HG02970 (cell line): ENCODE results near the gene NOPCHAP1.
"Not testable (repeated sequence)": the region's sequence is repeated elsewhere in the genome, so short reads cannot be mapped to it uniquely, and the experiment has no call there.

ENCODE experiments used
- ATAC-seq: cut with Tn5 transposase; IDR thresholded peaks from one replicate; pipeline ENCODE4 v1.9.1; 2021; ENCODE audit warnings: mild to moderate bottlenecking, moderate library complexity, moderate number of reproducible peaks; ENCODE audit not compliant: unreplicated experiment, low FRiP score

NOPCHAP1 gene, protein sequence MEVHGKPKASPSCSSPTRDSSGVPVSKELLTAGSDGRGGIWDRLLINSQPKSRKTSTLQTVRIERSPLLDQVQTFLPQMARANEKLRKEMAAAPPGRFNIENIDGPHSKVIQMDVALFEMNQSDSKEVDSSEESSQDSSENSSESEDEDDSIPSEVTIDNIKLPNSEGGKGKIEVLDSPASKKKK

DNA sequence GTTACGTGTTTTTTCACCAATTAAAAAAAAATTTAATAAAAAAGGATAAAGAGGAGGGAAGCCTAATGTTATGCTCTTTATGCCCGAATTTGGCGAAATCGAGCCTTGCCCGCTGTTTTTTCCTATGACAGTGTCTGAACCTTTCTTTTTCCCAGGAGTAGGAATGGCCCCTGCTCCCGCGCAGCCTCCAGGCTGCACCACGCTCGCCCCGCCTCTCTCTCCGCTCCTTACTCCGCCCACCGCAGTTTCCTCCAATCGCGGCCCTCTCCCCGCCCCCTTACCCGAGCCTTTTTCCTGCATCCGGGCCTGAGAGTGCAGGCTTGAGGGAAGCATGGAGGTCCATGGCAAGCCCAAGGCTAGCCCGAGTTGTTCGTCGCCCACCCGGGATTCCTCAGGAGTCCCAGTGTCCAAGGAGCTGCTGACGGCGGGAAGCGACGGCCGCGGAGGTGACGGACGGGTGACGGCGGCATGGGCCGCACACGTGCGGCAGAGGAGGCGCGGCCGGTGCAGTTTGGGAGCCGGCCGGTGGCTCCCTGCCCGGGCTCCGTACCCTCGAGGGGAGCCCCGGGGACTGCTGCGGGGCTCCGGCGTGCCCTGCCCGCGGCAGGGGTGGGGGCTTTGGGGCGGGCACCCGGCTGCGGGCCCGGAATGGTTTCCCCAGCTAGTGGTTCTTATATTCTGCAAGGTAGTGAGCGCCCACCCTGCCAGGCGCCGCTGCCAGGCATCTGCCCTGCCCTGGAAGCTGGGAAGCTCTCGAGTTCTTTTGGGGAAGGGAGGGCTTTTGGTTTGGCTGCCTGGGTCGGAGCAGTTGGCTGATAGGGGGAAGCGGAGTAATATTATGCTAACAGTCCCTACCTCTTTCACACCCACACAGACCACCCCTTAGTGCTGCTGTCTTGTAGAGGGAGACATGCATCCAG, at the start of gene NOPCHAP1:
TSS of gene NOPCHAP1 (plus strand) at position 295 of the 920 bp plus-strand sequence. CDS start at position 332, 37 bp downstream.
- ATAC-seq: peak; percentile 90

DNA sequence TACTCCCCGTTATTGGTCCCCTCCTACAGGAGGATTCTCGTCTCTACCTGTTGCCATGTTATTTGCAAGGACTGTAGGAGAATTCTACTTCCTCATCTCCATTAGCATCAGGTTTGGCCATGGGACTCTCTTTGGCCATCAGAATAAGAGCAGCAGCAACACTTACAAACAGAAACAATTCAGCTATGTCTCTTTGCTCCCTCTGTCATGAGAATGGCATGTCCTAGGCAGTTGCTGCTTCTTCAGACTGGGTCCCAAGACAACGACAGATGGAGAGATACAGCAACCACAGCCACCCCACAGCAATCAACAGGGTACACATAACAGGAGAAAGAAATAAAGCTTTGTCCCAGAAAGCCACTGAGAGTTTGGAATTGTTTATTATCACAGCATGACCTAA, 47.7 kb upstream of the NOPCHAP1 start:
- no peak for ATAC-seq

DNA sequence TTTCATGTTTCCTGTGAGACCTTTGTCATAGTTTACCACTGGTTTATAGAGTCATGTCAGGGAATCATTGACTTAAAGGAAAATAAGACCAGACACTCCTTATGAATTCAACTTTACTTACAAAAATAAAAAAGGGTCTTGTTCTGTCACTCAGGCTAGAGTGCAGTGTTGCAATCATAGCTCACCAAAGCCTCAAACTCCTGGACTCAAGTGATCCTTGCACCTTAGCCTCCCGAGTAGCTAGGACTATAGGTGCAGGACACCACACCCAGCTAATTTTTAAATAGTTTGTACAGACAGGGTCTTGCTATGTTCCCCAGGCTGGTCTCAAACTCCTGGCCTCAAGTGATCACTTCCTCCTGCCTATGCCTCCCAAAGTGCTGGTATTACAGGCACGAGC, 47.0 kb upstream of the NOPCHAP1 start:
- no peak for ATAC-seq

DNA sequence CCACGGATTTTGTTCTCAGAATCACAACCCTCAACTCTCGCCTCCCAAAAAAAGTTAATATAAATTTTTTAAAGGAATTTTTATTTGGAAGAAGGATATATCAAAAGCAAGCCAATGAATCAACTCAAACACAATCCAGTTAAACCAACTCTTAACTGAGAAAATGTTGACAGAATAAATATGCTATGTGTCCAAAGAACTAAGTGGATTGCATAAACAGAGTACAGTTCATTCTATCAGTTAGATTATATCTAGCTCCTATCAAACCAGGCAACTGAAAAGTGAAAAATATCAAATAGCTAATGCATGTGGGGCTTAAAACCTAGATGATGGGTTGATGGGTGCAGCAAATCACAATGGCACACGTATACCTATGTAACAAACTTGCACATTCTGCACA, 44.7 kb upstream of the NOPCHAP1 start:
- no peak for ATAC-seq

DNA sequence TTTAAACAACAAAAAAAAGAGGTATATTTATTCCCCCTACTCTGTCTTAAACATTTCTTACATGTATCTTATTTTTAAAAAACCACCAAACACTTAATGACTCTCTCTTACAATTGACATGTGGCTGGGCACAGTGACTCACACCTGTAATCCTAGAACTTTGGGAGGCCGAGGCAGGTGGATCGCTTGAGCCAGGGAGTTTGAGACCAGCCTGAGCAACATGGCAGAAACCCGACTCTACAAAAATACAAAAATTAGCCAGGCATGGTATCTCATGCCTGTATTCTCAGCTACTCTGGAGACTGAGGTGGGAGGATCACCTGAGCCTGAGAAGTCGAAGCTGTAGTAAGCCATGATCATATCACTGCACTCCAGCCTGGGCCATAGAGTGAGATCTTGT, 44.0 kb upstream of the NOPCHAP1 start:
- no peak for ATAC-seq

DNA sequence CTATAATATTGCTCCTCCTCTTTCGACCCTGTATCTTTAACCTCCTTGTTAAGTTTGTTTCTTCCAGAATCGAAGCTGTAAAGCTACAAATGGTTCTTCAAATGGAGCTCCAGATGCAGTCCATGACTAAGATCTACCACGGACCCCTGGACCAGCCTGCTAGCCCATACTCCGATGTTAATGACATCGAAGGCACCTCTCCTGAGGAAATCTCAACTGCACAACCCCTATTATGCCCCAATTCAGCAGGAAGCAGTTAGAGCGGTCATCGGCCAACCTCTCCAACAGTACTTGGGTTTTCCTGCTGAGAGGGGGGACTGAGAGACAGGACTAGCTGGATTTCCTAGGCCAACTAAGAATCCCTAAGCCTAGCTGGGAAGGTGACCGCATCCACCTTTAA, 42.7 kb upstream of the NOPCHAP1 start:
- ATAC-seq: not testable (repeated sequence)

DNA sequence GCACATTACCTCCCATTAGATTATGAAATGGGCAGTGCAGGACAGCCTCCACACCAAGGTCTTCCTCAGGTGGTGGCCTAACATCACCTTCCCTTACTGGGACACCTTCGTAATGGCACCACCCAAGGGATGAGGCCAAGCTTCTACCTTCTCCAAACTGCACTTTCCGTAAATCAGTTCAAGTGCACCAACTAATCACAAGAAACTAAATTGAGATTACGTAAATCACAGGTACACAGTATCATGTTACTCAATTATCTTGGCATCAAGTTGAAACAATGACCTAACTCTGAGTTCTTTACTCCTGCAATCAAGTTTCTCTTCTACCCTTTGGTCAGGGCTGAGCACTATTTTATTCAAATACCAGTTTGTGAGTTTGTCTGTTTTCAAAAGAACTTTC, 41.9 kb upstream of the NOPCHAP1 start:
- no peak for ATAC-seq

DNA sequence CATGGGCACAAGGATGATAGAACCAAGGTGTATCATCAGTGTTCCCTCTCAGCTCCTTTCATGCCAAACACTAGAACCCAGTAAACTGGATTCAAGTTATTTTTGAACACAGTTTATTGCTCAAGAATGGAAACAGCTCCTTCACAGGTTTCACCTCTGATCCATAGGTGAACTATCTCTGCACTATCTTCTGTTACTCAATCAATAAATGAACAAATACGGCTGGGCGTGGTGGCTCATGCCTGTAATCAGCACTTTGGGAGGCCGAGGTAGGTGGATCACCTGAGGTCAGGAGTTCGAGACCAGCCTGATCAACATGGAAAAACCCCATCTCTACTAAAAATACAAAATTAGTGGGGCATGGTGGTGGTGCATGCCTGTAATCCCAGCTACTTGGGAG, 37.4 kb upstream of the NOPCHAP1 start:
- ATAC-seq: not testable (repeated sequence)

DNA sequence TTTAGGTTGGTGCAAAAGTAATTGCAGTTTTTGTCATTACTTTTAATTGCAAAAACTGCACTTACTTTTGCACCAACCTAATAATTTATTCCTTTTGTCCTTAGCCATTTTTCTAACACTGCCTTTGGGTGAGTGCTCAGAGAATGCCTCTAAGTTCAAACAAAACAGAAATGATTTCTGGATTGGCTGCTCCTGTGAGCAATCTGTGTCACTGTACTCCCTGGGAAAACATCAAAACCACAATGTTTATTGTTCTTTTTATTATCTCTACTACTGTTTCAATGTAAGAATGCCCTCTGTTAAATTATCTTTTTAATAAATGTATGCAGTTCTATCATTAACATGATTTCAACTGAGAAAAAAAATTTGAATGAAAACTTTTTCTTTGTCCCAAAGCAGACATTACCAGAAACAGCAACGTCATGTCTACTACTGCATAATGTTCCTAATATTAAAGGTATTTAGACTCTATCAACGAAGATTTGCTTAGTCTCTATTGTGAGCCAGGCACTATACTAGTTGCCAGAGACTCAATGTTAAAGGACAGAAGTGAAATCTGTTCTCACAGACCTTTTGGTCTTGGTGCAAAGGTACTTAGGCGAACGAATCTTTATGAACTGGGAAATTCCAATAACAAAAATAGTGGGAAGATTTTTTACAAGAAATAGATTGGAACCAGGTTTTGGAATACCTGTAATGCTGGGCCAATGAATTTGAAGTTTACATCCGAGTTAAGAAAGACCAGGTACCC, 34.2 kb upstream of the NOPCHAP1 start:
- no peak for ATAC-seq

DNA sequence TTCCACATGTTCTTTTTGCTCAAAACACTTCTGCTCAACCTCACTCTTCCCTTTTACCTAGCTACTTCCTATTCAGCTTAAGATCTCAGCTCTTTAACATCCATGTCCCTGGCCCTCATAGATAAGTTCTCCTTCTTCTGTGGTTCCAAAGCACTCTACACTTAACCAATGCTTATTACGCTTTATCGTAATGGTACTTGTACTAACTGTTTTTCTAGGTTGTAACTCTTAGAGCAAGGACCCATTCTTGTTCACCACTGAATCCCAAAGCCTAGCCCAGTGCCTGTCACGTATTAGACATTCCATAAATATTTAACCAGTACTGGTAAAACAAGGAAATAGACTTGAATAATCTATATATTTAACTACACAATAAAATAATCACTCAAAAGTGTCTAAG, 33.3 kb upstream of the NOPCHAP1 start:
- ATAC-seq: no peak

DNA sequence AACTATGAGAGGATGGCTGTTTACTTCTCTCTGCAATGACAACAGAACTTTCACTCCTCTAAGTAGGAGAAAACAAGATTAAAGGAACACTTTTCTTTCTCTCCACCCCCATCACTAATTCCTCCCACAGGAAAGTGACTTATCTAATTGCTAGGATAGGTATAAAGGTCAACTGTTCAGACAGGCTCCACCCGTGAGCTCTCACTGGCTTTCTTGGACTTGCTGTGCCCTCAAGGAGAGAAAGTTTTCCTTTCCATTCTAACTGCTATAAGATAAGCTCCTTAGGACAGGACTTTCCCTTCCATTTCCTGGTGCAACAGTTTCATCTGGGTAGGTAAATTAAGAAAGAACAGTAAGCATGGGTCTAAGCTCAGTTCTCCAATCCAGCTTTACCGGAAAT, 32.8 kb upstream of the NOPCHAP1 start:
- ATAC-seq: no peak

DNA sequence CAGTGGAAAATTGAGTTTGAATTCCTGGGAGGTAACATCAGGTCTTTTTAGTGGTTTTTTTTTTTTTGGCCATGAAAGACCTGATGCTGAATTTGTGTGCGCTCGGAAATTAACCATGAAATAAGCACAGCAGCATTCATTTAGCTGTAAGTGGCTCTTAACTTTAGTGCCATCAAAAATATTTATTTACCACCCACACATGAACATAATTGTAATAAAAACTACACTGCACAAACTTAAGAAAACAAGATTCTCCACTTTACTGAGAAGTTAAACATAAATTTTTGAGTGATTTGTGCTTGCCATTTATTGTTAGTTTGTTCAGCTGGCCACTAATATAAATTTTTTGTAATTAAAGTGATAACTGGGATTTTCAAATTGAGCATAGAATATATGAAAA, 30.4 kb upstream of the NOPCHAP1 start:
- no peak for ATAC-seq

DNA sequence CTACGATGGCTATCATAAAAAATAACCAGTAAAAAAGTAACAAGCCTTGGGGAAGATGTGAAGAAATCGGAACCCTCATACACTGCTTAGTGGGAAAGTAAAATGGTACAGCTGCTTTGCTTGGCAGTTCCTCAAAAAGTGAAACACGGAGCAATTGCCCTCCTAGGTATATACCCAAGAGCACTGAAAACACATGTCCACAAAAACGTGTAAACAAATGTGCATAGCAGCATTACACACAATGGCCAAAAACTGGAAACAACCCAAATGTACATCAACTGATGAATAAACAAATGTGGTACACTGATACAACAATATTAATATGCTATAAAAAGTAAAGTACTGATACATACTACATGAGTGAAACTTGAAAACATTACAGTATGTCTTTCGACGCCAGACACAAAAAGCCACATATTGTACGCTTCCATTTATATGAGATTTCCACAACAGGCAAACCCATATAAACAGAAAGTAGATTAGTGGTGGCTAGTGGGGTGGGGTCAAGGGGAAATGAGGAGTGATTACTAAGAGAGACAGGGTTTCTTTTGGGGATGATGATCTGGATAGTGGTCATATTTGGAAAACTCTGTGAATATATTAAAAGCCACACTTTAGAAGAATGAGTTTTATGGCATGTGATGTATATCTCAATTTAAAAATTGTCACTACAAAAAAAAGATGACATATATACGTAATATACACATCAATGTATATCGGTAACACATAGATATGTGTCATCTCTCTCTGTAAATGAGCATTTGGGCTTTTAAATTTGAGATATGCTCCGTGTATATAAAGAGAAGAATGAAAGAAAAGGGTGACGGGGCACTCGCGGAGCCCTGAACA, 29.0 kb upstream of the NOPCHAP1 start:
- ATAC-seq: no peak

DNA sequence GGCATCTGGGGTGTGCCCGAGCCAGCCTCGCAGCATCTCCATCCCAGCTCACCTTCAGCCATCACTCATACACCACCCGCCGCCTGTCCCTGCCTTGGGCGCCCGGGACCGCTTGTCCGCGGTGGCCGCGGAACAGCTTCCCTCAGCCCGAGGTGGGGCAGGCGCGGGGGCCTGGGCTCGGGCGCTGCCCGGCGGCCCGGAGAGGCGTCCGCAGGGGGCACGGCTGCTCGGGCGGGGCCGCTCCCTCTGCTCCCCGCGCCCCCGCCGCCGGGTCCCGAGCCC, 28.5 kb upstream of the NOPCHAP1 start:
- ATAC-seq: no peak

DNA sequence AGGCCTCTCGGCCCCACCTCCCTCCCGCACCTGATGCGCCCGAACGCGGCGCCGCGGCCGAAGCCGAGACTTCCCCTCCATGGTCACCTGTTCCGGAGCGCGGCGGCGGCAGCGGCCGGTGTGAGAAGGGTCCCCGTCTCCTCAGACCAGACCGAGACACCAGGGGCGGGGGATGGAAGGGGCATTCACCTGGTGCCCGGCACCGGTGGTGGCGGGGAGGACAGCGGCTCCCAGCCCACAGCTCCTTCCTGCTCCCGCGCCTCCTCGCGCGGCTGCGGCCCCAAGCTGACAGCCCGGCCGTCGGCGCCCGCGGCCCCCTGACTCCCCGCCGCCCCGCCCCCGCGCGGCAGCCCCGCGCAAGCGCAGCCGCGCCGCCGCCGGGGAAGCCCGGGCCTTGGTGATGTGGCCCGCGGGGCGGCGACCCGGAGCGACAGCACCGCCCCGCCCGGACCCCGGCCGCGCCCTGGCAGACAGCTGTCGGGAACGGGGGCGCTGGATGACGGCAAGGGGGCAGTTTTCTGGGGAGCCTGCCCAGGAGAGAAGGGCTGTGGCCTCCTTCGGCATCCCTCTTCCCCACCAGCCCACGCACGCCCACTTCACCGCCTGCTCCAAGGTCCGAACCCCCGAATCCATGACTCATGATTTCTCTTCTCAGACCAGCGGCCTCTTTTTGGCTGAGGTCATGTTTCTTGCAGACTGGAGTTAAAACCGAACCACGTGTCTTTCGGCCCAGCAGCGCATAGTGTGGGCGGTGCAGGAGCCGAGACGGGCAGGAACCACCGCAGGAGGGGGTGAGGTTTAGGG, 27.9 kb upstream of the NOPCHAP1 start, which contains the start of gene SLC41A2:
TSS of gene SLC41A2 (minus strand) at position 290 of the 804 bp plus-strand sequence. CDS start 29,763 bp downstream, outside the sequence.
- peak; percentile 72 for ATAC-seq

DNA sequence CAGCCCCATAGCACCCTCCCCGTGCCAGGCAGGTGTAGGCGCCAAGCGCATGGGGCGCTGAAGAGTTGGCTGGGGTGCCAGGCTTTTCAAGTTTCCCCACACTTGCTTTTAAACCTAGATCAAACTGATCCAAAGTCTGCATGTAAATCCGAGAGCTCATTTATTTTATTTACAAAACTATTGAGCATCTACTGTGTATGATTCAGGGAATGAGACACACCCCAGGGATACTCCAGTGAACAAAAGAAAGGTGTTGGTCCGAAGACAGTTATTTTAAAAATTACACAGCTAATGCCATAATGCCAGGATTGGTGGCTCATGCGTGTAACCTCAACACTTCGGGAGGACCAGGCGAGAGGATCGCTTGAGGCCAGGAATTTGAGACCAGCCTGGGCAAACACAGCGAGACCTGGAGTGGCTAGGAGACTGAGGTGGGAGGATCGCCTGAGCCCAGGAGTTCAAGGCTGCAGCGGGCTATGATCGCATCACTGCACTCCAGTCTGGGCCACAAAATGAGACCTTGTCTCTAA, 27.2 kb upstream of the NOPCHAP1 start:
- no peak for ATAC-seq

DNA sequence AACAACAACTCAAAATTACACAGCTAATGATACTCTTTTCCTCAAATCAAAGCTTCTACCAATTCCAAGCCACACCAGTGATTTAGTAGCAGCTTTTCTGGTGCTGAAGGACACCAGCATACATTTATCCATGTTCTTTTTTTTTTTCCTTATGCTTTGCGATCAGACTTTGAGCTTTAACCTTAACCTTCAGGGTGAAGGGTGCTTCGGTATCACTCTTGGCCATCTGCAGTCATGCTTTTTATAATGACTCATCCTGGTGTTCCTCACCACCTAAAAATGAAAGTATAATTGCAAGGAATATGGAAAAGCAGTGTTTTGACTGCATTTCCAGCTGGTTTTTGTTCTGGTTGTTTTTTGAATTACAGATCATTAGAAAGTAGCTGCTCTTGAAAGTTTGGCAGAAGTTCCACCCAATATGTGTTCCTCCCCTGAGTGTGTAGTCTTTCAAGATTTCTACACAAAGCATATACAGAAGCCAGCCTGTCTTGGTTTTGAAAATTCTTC, 26.7 kb upstream of the NOPCHAP1 start:
- no peak for ATAC-seq

DNA sequence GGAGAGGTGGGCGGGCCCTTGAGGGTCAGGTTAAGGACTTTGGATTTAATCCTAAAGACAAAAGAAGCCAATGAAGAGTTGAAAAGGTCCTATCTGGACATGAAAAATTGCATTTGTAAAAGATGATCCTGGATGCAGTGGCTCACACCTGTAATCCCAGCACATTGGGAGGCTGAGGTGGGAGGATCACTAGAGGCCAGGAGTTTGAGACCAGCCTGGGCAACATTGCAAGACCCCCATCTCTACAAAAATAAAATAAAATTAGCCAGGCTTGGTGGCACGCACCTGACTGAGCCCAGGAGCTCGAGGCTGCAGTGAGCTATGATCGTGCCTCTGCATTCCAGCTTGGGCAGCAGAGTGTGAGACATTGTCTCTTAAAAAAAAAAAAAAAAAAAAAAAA, 25.7 kb upstream of the NOPCHAP1 start:
- no peak for ATAC-seq

DNA sequence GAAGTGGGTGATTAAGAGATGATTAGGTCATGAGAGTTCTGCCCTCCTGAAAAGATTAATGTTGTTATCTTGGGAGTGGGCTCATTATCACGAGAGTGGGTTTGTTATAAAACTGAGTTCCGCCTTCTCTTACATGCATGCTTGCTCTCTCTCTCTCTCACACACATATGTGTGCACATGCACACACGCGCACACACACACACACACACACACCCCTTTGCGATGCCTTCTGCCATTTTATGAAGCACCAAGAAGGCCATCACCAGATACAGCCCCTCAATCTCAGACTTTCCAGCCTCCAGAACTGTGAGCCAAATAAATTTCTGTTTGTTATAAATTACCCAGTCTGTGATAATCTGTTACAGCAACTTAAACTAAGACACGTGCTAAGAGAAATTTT, 22.4 kb upstream of the NOPCHAP1 start:
- no peak for ATAC-seq
